Measurements from ENCODE around the gene AARS2. TPM values are rescaled to one million over a fixed set of nuclear protein-coding genes. Genes with fewer than 3 reads are reported as not detected.
A peak's percentile ranks its signal among the peaks of the same experiment; 100 is the strongest.

The AARS2 gene
- polyA plus RNA-seq, 4 donors = 12.2 to 23.5 (median 16.9) TPM

GRCh38 chr6:44278315-44278714, 34.8 kb downstream of the AARS2 start:
- DNase-seq (ENCODE audit: low read depth in 4 of 4, low spot score in 2 of 4) = no peak

GRCh38 chr6:44277763-44278162, 35.4 kb downstream of the AARS2 start:
- DNase-seq (ENCODE audit: low read depth in 4 of 4, low spot score in 2 of 4) = no peak

GRCh38 chr6:44276667-44277640, 36.2 kb downstream of the AARS2 start:
- DNase-seq (ENCODE audit: low read depth in 4 of 4, low spot score in 2 of 4) = no peak

GRCh38 chr6:44275749-44276648, 37.1 kb downstream of the AARS2 start:
- DNase-seq (ENCODE audit: low read depth in 4 of 4, low spot score in 2 of 4) = no peak

GRCh38 chr6:44275271-44275748, 37.8 kb downstream of the AARS2 start:
- no peak for DNase-seq (ENCODE audit: low read depth in 4 of 4, low spot score in 2 of 4)

GRCh38 chr6:44273617-44274016, 39.5 kb downstream of the AARS2 start:
- no peak for DNase-seq (ENCODE audit: low read depth in 4 of 4, low spot score in 2 of 4)

GRCh38 chr6:44272999-44273566, 40.1 kb downstream of the AARS2 start:
- no peak for DNase-seq (ENCODE audit: low read depth in 4 of 4, low spot score in 2 of 4)

- no peak for DNase-seq (ENCODE audit: low read depth in 4 of 4, low spot score in 2 of 4)
Measured at GRCh38 chr6:44272529-44272928, 40.6 kb downstream of the AARS2 start.

GRCh38 chr6:44271914-44272313, 41.2 kb downstream of the AARS2 start:
- DNase-seq (ENCODE audit: low read depth in 4 of 4, low spot score in 2 of 4) = no peak

GRCh38 chr6:44271406-44271723, 41.8 kb downstream of the AARS2 start:
- no peak for DNase-seq (ENCODE audit: low read depth in 4 of 4, low spot score in 2 of 4)

- no peak for DNase-seq (ENCODE audit: low read depth in 4 of 4, low spot score in 2 of 4)
Measured at GRCh38 chr6:44270526-44271405, 42.4 kb downstream of the AARS2 start.

- no peak for DNase-seq (ENCODE audit: low read depth in 4 of 4, low spot score in 2 of 4)
Measured at GRCh38 chr6:44269921-44270525, 43.1 kb downstream of the AARS2 start, which contains the start of gene TMEM151B. Gene TMEM151B, plus strand, starts transcription at chr6:44270450. Its CDS starts 293 bp downstream, at chr6:44270743.

- no peak for DNase-seq (ENCODE audit: low read depth in 4 of 4, low spot score in 2 of 4)
Measured at GRCh38 chr6:44269178-44269920, 43.8 kb downstream of the AARS2 start.

- DNase-seq (ENCODE audit: low read depth in 4 of 4, low spot score in 2 of 4) = no peak
Measured at GRCh38 chr6:44268095-44268628, 45.0 kb downstream of the AARS2 start.

GRCh38 chr6:44267252-44267651, 45.9 kb downstream of the AARS2 start:
- DNase-seq (ENCODE audit: low read depth in 4 of 4, low spot score in 2 of 4) = no peak

- no peak for DNase-seq (ENCODE audit: low read depth in 4 of 4, low spot score in 2 of 4)
Measured at GRCh38 chr6:44266347-44266746, 46.8 kb downstream of the AARS2 start.

- no peak for DNase-seq (ENCODE audit: low read depth in 4 of 4, low spot score in 2 of 4)
Measured at GRCh38 chr6:44265722-44266233, 47.4 kb downstream of the AARS2 start.

- DNase-seq (ENCODE audit: low read depth in 4 of 4, low spot score in 2 of 4) = peak in 3 of 4 donors; percentile 83 to 89 (median 86)
Measured at GRCh38 chr6:44265007-44265721, 48.0 kb downstream of the AARS2 start, which contains the start of gene NFKBIE. Gene NFKBIE, minus strand, starts transcription at chr6:44265551. Its CDS starts 205 bp downstream, at chr6:44265346.
